ENCODE measurements around the gene TEX22.

TEX22 gene

DNA sequence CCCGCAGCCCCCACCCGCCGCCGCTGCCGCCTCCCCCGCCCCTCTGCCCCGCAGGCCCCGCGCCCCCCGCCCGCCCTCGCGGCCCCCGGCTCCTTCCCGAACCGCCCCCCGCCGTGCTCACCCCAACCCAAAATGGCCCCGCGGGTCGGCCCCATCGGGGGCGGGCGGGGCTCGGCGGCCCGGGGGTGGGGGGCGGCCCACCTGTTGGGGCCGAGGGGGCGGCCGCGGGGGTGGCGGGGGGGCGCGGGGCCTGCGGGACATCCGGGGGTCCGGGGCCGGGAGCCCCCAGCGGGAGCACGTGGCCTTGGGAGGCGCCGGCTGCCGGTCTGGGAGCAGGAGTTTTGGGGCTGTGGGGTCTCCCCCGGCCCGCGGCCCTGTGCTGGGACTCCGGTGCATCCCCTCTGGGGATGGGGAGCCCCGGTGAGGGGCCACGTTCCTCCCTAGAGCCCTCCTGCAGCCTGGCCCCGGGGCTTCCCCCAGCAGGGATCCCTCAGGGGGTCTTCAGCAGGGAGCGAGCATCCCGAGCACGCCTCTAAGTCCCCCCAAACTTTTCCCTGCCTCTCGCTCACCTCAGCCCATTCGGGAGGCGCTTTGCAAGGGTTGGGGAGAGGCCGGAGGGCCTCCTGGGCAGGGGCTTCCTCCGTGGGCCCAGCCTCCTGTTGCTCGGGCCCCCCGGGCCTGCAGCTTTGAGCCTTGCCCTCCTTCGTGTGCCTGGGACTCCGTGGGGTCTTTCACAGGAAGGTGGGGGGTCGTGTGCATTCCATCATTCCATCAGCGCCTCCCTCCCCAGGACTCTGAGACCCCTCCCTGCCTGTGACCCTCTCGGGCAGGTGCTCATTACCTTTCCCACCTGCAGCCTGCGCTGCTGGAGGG is 22.0 kb downstream of the TEX22 start:
- no peak for DNase-seq (ENCODE audit: low read depth in 3 of 3, low spot score in 1 of 3)

DNA sequence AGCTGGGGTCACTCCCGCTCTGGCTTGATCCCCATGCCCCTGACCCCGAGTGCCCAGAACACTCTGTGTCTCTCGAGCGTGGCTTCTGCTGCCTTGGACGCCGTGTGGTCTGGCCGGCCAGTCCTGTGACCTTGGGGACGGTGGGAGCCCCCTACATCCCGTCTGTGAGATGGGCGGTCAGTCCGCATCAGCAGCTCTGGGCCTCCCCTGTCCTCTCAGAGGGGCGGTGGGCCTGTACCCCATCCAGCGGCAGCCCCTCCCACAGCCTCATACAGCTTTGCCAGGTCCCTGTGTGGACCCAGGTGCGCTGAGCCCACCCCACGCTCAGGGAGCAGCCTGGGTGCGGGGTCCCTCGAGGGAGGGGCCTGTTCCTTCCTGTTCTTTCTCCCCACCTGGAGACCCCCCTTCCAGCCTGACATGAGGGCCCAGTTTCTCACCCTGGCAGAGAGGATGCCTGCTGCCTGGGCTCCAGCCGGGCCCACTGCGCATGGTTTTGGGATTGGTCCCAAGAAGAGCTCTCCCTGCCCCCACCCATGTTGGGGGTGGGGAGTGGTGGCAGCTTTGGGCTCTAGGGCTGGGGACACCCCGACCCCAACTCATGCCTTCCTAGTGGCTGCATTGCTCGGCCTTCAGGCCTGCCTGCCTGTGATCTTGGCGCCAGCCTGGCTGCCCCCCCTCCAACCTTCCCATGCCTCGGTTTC is 22.8 kb downstream of the TEX22 start:
- no peak for DNase-seq (ENCODE audit: low read depth in 3 of 3, low spot score in 1 of 3)

DNA sequence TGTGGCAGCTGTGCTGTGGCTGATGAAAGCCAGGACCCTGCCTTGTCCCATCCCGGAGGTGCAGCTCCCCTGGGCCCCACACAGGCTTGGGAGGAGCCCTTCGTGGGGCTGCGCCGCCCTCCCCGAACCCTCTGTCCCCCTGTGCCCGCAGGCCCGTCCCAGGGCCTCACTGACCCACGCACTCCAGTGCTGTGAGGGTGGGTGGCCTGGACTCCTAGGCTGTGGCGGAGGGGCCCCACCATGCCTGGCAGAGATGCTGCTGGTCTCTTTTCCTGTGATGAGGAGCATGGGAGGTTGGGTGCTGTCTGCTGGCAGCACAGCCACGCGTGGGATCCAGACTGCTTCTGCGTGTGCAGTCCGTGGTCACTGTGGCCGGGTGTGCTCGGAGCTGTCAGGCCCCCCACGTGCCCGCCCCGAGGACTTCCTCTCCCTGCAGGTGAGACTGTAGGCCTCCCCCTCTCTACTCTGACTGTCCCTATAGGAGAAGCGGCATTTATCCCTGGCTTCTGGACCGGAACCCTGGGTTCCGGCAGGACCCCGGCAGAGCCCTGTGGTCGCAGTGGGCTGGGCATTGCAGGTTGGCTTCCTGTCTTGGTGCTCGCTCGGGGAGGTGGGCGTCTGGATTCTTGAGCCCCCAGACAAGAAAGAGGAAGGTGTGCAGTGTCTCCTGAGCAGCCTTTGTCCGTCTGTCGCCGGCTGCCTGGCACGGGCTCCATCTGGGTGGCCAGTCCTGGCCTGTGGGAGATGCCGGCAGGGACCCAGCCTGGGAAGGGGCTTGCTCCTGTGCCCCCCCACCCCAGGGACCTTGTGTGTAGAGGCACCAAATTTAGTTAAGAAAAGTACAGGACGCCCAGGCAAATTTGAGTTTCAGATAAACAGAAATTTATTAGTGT is 23.6 kb downstream of the TEX22 start:
- no peak for DNase-seq (ENCODE audit: low read depth in 3 of 3, low spot score in 1 of 3)

DNA sequence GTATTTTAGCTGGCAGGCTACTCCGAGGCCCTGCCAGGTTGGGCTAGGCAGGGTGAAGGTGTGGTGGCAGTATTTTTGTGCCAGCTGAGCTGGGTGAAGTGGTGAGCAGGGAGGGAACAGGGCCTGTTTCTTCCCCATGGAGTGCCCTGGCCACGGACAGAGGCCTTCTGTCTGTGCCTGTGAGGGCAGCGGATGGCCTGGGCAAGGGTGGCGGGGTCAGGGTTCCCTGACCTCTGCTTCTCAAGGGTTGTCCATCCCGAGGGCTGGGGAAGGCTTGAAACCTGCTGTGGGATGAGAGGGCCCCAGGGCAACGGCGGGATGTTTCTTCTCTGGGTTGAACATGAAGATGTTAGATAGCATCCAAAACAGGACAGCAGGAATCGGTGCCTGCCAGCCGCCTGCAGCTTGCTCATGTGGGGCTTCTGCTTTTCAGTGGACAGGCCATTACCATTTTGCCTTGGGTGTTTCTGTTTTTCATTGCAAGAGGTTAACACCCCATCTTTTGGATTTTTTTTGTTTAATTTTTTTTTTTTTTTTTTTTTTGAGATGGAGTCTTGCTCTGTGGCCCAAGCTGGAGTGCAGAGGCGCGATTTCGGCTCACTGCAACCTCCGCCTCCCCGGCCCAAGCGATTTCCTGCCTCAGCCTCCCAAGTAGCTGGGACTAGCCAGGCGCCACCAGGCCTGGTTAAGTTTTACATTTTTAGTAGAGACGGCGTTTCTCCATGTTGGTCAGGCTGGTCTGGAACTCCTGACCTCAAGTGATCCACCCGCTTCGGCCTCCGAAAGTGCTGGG is 24.6 kb downstream of the TEX22 start:
- DNase-seq (ENCODE audit: low read depth in 3 of 3, low spot score in 1 of 3): no peak

DNA sequence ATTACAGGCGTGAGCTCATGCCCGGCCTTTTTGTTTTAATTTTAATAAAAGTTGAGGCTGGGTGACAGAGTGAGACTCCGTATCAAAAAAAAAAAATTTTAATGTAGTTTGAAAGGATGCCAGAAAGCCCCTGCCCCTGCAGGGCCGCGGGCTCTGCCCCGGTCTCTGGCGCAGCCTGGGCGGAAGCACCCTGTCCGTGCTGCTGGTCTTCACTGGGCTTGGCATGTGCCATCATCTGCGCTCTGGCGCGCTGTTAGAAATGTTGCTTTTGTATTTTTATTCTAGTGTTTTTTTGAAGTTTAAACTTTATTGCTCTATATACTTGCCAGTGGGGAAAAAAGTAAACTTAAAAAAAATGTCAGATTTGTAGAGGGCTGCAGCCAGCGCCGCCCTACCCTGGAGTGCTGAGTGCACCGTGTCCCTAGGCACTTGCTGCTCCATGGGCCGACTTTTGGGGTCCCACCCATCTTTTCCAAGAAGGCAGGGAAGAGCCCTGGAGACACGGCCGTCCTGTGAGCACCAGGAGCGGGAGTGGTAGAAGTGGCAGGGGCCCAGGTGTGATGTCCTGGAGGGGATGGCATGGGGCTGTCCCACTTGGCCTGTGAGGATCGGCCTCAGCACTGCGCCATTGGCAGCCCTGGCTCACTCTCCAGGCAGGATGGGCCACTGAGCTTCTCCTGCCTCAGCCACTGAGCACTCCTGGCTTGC is 25.3 kb downstream of the TEX22 start:
- no peak for DNase-seq (ENCODE audit: low read depth in 3 of 3, low spot score in 1 of 3)

DNA sequence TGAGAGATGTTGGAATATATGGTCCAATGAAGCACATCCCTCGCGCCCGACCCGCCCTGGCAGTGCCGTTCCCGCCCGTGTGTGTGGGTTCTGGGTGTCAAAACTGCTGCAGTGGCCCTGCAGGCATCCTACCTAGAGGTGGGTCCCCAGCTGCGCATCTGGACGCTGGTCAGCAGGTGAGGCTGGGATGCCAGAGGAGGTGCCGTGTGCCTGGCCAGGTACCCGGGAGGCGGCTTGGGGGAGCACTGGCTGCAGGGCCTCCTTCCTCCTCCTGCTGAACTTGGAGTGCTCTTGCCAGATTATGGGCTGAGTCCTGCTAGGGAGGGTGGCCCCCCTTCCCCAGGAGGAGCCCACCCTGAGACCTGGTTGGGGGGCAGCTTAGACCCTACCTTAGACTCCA is 26.5 kb downstream of the TEX22 start:
- DNase-seq (ENCODE audit: low read depth in 3 of 3, low spot score in 1 of 3): no peak

DNA sequence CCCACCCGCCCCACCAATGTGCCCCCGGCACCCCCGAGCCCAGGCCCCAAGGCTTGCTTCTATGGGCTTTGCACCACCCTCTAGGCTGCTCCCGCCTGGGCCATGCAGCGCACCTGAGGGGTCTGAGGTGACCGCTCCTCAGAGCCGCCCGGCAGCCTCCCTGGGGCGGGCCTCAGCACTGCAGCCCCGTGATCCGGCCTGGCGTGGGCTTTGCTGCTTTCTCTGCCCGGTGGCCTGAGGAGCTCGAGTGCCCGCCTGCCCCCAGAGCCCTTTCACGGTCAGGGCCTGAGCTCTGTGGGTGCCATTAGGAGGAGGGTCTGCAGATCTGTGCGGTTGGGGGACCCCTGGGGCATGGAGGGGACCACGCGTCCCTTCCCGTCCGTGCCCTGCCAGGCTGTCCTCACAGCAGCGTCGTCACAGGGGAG is 27.5 kb downstream of the TEX22 start:
- no peak for DNase-seq (ENCODE audit: low read depth in 3 of 3, low spot score in 1 of 3)

DNA sequence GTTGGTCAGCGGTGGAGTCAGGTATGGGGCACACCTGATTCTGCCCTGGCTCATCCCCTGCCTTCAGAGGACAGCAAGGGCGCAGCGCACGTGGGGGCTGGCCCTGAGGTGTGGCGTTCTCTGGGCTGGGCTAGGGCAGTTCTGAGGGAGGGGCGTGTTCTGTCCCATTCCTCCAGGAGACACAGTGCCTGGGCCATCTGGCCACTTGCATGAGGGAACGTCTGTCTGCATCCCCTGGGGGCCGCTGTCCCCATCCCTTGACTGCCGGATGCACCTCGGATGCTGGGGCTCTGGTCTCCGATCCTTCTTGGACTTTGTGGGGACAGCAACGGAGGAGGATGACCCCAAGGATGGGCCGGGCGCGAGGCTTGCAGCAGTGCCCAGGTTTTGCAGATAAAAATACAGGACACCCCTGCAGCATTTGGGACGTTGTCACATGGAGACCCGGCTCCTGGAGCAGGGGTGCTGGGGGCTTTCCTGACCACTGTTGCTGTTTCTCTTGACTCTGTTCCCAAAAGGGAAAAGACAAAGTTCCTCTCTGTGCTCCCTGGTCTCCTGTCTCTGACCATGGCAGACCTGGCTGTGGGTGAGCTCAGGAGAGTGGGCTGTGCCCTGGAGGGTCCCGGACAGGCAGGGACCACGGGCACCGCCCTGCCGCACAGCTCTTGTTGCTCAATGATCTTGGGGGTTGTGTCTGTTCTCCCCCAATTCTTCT is 28.2 kb downstream of the TEX22 start:
- no peak for DNase-seq (ENCODE audit: low read depth in 3 of 3, low spot score in 1 of 3)

DNA sequence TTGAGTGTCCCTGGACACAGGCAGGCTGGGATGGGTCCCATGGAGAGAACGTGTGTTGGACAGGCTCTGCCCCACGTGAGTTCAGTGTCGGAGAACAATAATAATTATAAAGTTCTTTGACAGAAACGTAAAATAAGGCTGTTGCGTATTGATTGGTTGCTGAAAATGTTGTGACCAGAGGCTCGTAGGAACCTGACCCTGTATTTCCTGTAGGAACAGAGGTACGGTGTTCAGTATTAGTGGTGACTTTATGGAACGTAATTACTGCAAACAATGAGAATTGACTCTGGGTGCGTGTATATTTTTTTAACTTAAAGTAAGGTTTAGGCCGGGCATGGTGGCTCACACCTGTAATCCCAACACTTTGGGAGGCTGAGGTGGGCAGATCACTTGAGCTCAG is 29.1 kb downstream of the TEX22 start:
- no peak for DNase-seq (ENCODE audit: low read depth in 3 of 3, low spot score in 1 of 3)

DNA sequence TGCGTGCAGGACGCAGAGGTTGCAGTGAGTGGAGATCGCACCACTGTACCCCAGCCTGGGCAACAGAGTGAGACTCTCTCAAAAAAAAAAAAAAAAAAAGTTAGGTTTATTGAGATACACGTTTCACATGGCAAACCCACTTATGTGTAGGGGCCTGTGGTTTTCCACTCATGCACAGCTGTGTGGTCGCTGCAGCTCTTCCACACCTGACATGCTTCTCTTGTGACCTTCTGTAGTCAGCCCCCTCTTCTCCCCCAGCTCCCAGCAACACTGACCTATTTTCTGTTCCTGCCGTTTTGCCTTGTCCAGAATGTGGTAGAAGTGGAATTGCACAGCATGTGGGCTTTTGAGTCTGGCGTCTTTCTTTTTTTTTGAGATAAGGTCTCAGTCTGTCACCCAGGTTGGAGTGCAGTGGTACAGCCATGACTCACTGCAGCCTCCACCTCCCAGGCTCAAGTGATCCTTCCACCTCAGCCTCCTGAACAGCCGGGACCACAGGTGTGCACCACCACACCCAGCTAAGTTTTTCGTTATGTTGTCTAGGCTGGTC is 29.7 kb downstream of the TEX22 start:
- DNase-seq (ENCODE audit: low read depth in 3 of 3, low spot score in 1 of 3): no peak

DNA sequence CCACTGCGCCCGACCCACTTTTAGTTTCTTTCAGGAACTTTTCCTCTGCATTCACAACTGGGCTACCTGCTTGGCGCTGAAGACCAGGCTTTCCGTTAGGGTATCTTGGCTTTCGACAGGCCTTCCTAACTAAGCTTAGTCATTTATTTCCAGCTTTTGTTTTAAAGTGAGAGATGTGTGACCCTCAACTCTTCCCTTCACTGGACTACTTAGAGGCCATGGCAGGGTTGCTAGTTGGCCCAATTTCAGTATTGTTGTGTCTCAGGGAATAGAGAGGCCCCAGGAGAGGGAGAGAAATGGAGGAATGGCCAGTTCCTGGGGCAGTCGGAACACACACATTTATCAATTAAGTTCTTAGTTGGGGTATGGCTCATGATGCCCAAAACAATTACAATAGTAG is 31.7 kb downstream of the TEX22 start:
- DNase-seq (ENCODE audit: low read depth in 3 of 3, low spot score in 1 of 3): no peak

DNA sequence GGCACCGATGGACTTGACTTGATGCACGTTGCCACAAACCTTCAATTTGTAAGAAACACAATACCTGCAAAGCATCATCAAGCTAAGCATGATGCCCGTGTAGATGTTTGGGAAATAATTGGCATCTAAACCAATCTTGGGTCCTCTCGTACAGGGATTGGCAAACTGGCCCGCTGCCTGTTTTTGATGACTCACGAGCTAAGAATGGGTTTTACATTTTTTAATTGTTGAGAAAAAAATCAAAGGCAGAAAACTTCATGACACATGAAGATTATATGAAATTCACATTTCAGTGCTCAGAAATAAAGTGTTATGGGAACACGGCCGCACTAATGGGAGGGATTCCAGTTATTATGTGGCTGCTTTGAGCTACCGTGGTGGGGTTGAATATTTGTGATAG is 32.2 kb downstream of the TEX22 start:
- no peak for DNase-seq (ENCODE audit: low read depth in 3 of 3, low spot score in 1 of 3)

DNA sequence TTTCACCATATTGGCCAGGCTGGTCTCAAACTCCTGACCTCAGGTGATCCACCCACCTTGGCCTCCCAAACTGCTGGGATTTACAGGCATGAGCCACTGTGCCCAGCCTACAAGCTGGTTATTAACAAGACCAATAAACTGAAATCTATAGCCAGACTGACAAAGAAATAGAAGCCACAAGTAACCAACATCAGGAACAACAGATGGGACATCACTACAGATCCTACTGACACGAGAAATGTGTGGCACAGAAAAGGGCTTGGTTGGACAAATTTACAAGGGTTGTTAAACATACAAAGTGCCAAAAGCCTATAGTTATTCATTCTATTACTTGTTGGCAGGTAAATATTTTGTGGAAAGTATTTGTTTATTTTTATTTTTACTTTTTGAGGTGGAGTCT is 32.9 kb downstream of the TEX22 start:
- DNase-seq (ENCODE audit: low read depth in 3 of 3, low spot score in 1 of 3): no peak

DNA sequence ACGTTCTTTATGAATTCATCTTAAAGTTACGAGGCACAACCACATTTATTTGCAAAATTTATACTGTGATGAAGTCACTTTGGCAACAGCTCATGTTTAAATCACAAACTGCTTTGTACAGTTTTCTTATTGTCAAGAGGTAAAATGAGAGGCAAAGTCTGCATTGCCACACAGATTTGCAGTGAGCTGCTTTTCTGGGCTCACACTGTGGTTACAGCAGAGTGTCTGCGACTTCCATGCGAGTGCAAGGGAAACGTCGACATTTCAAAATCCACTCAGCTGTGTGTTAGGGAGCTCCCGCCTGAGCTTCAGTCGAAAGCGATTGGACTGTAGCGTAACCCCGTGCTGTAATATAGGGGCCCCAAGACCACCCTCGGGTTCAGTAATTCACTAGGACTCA is 34.3 kb downstream of the TEX22 start:
- DNase-seq (ENCODE audit: low read depth in 3 of 3, low spot score in 1 of 3): no peak

DNA sequence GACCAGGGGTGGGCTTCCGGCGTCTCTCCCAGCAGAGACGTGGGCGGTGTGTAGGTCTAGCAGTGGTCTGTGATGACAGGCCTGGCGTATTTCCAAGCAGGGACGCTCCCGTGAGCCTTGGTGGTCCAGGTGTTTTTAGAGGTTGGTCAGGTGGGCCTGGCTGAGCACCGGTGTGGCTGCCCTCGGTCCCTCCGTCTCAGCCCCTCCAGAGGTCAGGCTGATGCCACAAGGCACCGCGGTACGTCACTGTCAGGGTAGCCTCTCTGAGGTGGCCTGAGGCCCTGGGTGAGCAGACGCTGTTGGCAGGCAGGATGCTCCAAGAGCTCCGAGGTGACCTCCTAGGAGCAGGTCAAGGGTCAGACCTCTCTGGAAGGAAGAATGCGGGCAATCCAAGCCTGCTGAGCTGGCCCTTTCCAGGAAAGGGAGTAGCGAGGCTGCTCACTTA is 34.8 kb downstream of the TEX22 start:
- DNase-seq (ENCODE audit: low read depth in 3 of 3, low spot score in 1 of 3): no peak

DNA sequence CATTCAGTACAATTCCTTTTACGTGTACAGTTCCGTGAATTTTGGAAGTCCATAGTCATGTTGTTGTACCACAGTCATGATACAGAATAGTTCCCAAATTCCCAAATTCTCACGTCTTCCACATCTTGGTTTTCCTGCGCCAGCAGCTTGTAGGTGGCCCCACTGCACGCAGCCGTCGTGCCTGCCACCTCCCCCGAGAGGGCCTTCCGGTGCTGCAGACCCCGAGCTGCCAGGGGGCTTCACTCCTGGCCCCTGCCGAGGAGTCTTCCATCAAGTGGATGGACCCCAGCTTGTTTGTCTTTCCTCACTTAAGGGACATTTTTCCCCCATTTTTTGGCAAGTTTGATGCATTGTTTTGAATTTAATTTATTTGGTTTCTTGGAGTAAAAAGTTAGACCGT is 38.1 kb downstream of the TEX22 start:
- no peak for DNase-seq (ENCODE audit: low read depth in 3 of 3, low spot score in 1 of 3)

DNA sequence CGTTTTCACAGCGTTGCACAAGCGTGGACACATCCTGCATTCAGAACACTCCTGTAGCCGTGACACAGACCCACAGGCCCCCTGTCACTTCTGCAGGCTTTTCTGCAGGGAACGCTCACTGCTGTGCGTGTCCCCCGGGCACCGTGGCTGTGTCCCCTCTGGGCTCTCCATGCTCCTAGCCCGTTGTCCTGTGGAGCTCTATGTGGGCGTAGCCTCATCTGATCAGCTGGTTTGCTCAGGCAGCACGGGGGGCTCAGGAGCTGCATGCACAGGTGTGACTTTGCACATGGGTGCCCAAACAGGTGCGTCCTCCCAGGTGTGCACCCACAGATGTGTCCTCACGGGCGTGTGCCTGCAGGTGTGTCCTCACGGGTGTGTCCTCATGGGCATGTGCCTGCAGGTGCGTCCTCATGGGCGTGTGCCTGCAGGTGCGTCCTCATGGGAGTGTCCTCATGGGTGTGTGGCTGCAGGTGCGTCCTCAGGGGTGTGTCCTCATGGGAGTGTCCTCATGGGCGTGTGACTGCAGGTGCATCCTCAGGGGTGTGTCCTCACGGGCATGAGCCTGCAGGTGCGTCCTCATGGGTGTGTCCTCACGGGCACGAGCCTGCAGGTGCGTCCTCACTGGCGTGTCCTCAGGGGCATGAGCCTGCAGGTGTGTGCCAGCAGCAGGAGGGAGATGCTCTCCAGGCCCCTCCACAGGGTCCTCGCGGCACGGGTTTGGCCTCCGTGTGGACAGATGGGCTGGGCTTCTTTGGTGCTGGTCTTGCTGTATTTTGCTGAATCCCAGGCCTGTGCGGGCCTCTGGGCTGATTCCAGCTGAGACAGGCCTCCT is 38.8 kb downstream of the TEX22 start:
- DNase-seq (ENCODE audit: low read depth in 3 of 3, low spot score in 1 of 3): no peak

DNA sequence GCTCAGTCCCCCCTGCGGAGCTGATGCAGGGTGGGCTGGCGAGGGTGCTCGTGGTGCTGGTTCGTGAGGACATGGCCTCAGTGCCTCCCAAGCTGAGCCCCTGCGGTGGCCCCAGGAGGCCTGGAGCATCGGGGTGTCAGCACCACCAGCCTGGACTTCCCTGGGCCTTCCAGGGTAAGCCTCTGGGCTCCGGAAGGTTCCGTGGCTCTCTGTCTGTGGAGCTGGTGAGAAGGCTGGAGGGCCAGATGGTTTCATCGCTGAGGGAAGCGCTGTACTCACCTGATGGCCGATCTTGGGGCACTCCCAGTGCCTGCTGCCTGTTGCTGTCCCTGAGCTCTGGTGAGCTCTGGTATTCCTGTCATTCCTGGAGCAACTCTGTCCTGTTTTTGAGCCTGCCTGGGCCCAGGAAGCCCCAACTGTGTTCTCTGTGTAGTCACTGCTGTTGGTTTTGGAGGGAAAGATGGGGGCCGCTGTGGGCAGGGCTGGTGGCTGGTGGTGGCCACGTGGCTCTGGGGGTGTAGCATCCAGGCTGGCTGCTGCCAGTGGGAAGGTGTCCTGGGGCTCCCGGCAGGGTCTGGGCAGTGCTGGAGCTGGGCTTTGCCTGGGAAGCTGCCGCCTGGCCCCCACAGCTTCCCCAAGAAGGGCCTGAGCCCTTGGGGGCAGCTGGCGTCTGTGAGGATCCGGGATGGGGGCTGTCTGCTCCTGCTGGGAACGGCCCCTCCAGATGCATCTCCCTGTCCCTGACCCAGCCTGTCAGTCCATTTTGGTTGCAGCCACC is 39.6 kb downstream of the TEX22 start:
- DNase-seq (ENCODE audit: low read depth in 3 of 3, low spot score in 1 of 3): no peak

Data from stimulated activated CD4-positive, alpha-beta T cell treated with anti-CD3 and anti-CD28 coated beads, TNF-alpha, amount 100 ng/mL, for 1 hour (primary cell).